Activated T-cell treated with anti-CD3 and anti-CD28 coated beads, Interleukin-2, amount 50 U/mL, for 72 hours (primary cell): Measurements from ENCODE around the gene SERPINE1. TPM values are rescaled to one million over a fixed set of nuclear protein-coding genes. Genes with fewer than 3 reads are reported as not detected.
"Not testable (repeated sequence)": the region's sequence is repeated elsewhere in the genome, so short reads cannot be mapped to it uniquely, and the experiment has no call there.

ENCODE experiments used
- ATAC-seq, 2 donors: fragments of 150-1000 bp; cut with Tn5 transposase; replicated peaks in 1 of 2; 2 replicates each; pipeline ENCODE4 v1.10.0; 2021; ENCODE audit warnings: moderate library complexity in 2 of 2, mild to moderate bottlenecking in 1 of 2
- DNase-seq, 2 donors: peaks; one replicate each; pipeline ENCODE4 v3.0.0; 2021 to 2022; ENCODE audit warnings: mixed read lengths in 1 of 2
- H3K27ac Mint-ChIP-seq: one replicate; pipeline ENCODE4 v1.8.0; 2022; ENCODE audit warnings: mild to moderate bottlenecking, moderate library complexity, mixed read lengths
- H3K27me3 Mint-ChIP-seq: one replicate; pipeline ENCODE4 v1.8.0; 2022; ENCODE audit warnings: low read depth, mixed read lengths
- H3K36me3 Mint-ChIP-seq, 2 donors: one replicate each; pipeline ENCODE4 v1.8.0; 2022; ENCODE audit warnings: mixed read lengths in 2 of 2, mild to moderate bottlenecking in 1 of 2; ENCODE audit not compliant: insufficient read depth in 2 of 2
- H3K4me1 Mint-ChIP-seq: one replicate; pipeline ENCODE4 v1.8.0; 2022; ENCODE audit warnings: low read depth, mixed read lengths
- H3K4me3 Mint-ChIP-seq, 2 donors: one replicate each; pipeline ENCODE4 v1.8.0; 2022; ENCODE audit warnings: mild to moderate bottlenecking in 2 of 2, mixed read lengths in 2 of 2, moderate library complexity in 2 of 2
- H3K9me3 Mint-ChIP-seq, 2 donors: one replicate each; pipeline ENCODE4 v1.8.0; 2022; ENCODE audit warnings: mixed read lengths in 2 of 2
- total RNA-seq, 2 donors: library from RNA; stranded (reverse); gene quantifications; one replicate each; pipeline ENCODE4 v1.2.3, GENCODE V29; 2022

Gene SERPINE1
- under 1 TPM in 1 of 2 donors, not detected in 1; 0.14 TPM for total RNA-seq

GRCh38 chr7:101126651-101127459 lies at the start of gene SERPINE1:
Gene SERPINE1, plus strand, starts transcription at chr7:101127104. Its CDS starts 1,290 bp downstream, at chr7:101128394.
- H3K4me3 Mint-ChIP-seq, result peak within 1 kb of the TSS; percentile 62 to 66
- H3K9me3 Mint-ChIP-seq, result no peaks in the 10 kb centered on the region
- peaks cover 0 to 1% of the 10 kb centered on the region in 2 donors for H3K36me3 Mint-ChIP-seq
- H3K27ac Mint-ChIP-seq, result no peak within 1 kb of the TSS
- DNase-seq (peak; percentile 46 to 61), ATAC-seq (peak; percentile 81 to 83)
- peaks cover 72% of the 10 kb centered on the region for H3K27me3 Mint-ChIP-seq
- peaks cover 35% of the 10 kb centered on the region for H3K4me1 Mint-ChIP-seq

- H3K4me3 Mint-ChIP-seq, result no peak overlapping the region
These were observed 49.4 kb upstream of the SERPINE1 start for GRCh38 chr7:101077303-101078086.

GRCh38 chr7:101081432-101081831 lies 45.5 kb upstream of the SERPINE1 start:
- no peak for DNase-seq
- no peak overlapping the region for H3K4me3 Mint-ChIP-seq
- H3K36me3 Mint-ChIP-seq, result no peaks in the 10 kb centered on the region
- no peak for ATAC-seq
- no peaks in the 10 kb centered on the region for H3K27me3 Mint-ChIP-seq
- no peak overlapping the region for H3K27ac Mint-ChIP-seq
- H3K4me1 Mint-ChIP-seq, result peaks cover 22% of the 10 kb centered on the region
- H3K9me3 Mint-ChIP-seq, result no peaks in the 10 kb centered on the region

More at GRCh38 chr7:101077303-101078086, 49.4 kb upstream of the SERPINE1 start:
- Mint-ChIP-seq H3K36me3 (no peaks in the 10 kb centered on the region), H3K9me3 (no peaks in the 10 kb centered on the region), H3K27ac (no peak overlapping the region), H3K27me3 (peaks cover 7% of the 10 kb centered on the region), H3K4me1 (peaks cover 9% of the 10 kb centered on the region)
- peak; percentile 87 for DNase-seq
- peak; percentile 98 to 99 for ATAC-seq

- no peaks in the 10 kb centered on the region for H3K9me3 Mint-ChIP-seq
- peak overlapping the region; percentile 94 to 99 for H3K4me3 Mint-ChIP-seq
- ATAC-seq (no peak), DNase-seq (no peak)
- peaks cover 26% of the 10 kb centered on the region for H3K4me1 Mint-ChIP-seq
- peak overlapping the region; percentile 91 for H3K27ac Mint-ChIP-seq
- no peaks in the 10 kb centered on the region for H3K27me3 Mint-ChIP-seq
- peaks cover 3% of the 10 kb centered on the region in 2 donors for H3K36me3 Mint-ChIP-seq
These were observed 42.1 kb upstream of the SERPINE1 start for GRCh38 chr7:101084865-101085161.

GRCh38 chr7:101085162-101085964 lies 41.5 kb upstream of the SERPINE1 start, which contains the start of gene TRIM56:
Gene TRIM56, plus strand, starts transcription at chr7:101085481. Its CDS starts 1,832 bp downstream, at chr7:101087313.
- Mint-ChIP-seq H3K4me1 (peaks cover 26% of the 10 kb centered on the region), H3K36me3 (peaks cover 3 to 4% of the 10 kb centered on the region in 2 donors), H3K27me3 (no peaks in the 10 kb centered on the region), H3K4me3 (peak within 1 kb of the TSS; percentile 94 to 99), H3K9me3 (no peaks in the 10 kb centered on the region), H3K27ac (peak within 1 kb of the TSS; percentile 91)
- DNase-seq, result peak; percentile 81 to 82
- peak; percentile 94 for ATAC-seq

- Mint-ChIP-seq H3K27me3 (no peaks in the 10 kb centered on the region), H3K4me3 (no peak overlapping the region), H3K27ac (no peak overlapping the region), H3K36me3 (peaks cover 6 to 9% of the 10 kb centered on the region in 2 donors), H3K9me3 (no peaks in the 10 kb centered on the region), H3K4me1 (peaks cover 33% of the 10 kb centered on the region)
- no peak for DNase-seq
- ATAC-seq, result no peak
These were observed 39.4 kb upstream of the SERPINE1 start for GRCh38 chr7:101087334-101088068.

GRCh38 chr7:101088069-101088425 lies 38.9 kb upstream of the SERPINE1 start:
- Mint-ChIP-seq H3K9me3 (no peaks in the 10 kb centered on the region), H3K4me3 (no peak overlapping the region), H3K27ac (no peak overlapping the region), H3K27me3 (no peaks in the 10 kb centered on the region), H3K4me1 (peaks cover 33% of the 10 kb centered on the region), H3K36me3 (peaks cover 6 to 9% of the 10 kb centered on the region in 2 donors)
- ATAC-seq (no peak), DNase-seq (no peak)

- DNase-seq, result no peak
- Mint-ChIP-seq H3K9me3 (no peaks in the 10 kb centered on the region), H3K27ac (no peak overlapping the region), H3K4me1 (peaks cover 33% of the 10 kb centered on the region), H3K4me3 (peak overlapping the region in 1 of 2 donors; percentile 27), H3K36me3 (peaks cover 6 to 9% of the 10 kb centered on the region in 2 donors), H3K27me3 (no peaks in the 10 kb centered on the region)
- ATAC-seq, result no peak
These were observed 37.9 kb upstream of the SERPINE1 start for GRCh38 chr7:101088858-101089529.

- ATAC-seq, result no peak
- Mint-ChIP-seq H3K27me3 (no peaks in the 10 kb centered on the region), H3K9me3 (no peaks in the 10 kb centered on the region), H3K27ac (no peak overlapping the region), H3K36me3 (peaks cover 6 to 9% of the 10 kb centered on the region in 2 donors), H3K4me3 (no peak overlapping the region), H3K4me1 (peaks cover 28% of the 10 kb centered on the region)
- no peak for DNase-seq
These were observed 37.0 kb upstream of the SERPINE1 start for GRCh38 chr7:101089876-101090275.

DNA sequence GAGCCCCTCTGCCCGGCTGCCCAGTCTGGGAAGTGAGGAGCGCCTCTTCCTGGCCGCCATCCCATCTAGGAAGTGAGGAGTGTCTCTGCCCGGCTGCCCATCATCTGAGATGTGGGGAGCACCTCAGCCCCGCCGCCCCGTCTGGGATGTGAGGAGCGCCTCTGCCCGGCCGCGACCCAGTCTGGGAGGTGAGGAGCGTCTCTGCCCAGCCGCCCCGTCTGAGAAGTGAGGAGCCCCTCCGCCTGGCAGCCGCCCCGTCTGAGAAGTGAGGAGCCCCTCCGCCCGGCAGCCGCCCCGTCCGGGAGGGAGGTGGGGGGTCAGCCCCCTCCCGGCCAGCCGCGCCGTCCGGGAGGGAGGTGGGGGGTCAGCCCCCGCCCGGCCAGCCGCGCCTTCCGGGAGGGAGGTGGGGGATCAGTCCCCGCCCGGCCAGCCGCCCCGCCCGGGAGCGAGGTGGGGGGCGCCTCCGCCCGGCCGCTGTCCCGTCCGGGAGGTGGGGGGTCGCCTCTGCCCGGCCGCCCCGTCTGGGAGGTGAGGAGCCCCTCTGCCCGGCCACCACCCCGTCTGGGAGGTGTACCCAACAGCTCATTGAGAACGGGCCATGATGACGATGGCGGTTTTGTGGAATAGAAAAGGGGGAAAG lies 34.5 kb upstream of the SERPINE1 start:
- H3K4me1 Mint-ChIP-seq, result peaks cover 13% of the 10 kb centered on the region
- not testable (repeated sequence) for DNase-seq, H3K9me3 Mint-ChIP-seq, ATAC-seq, H3K27me3 Mint-ChIP-seq, H3K27ac Mint-ChIP-seq, H3K4me3 Mint-ChIP-seq, H3K36me3 Mint-ChIP-seq

- DNase-seq (no peak), ATAC-seq (no peak)
- Mint-ChIP-seq H3K9me3 (no peaks in the 10 kb centered on the region), H3K4me1 (peaks cover 13% of the 10 kb centered on the region), H3K27me3 (no peaks in the 10 kb centered on the region), H3K27ac (peak overlapping the region; percentile 50), H3K36me3 (peaks cover 3 to 7% of the 10 kb centered on the region in 2 donors), H3K4me3 (no peak overlapping the region)
These were observed 33.0 kb upstream of the SERPINE1 start for GRCh38 chr7:101093906-101094305.
